Measurements from ENCODE around the gene CCDC80. TPM values are rescaled to one million over a fixed set of nuclear protein-coding genes. Genes with fewer than 3 reads are reported as not detected.
A peak's percentile ranks its signal among the peaks of the same experiment; 100 is the strongest.

The CCDC80 gene
- total RNA-seq, 4 donors from 2014 or later, result 6.4 to 55.3 (median 18.4) TPM

- 91% methylated on average over 2 of the region's 2 CpGs; no CpG with 5 or more reads in 1 of the 2 donors for WGBS, 2 donors (ENCODE audit: low coverage in 1 of 2)
These were observed 23.7 kb downstream of the CCDC80 start for GRCh38 chr3:112617285-112617684.

GRCh38 chr3:112615989-112616731 lies 24.8 kb downstream of the CCDC80 start:
- TF ChIP-seq POLR2A (IDR thresholded peaks at IDR 0.05) (no peak), EP300 (IDR thresholded peaks at IDR 0.05; ENCODE audit: low read depth) (no peak), POLR2AphosphoS5 (IDR thresholded peaks at IDR 0.05) (no peak), CTCF (IDR thresholded peaks at IDR 0.05) (no peak)
- 60 to 73% methylated on average over 5 to 7 of the region's 7 CpGs for WGBS, 2 donors (ENCODE audit: low coverage in 1 of 2)
- Histone ChIP-seq H3K4me3 (no peak overlapping the region), H3K36me3 (no peaks in the 10 kb centered on the region), H3K27ac (peak overlapping the region in 2 of 4 donors; percentile 10 to 11), H3K4me1 (no peaks in the 10 kb centered on the region), H3K9me3 (no peaks in the 10 kb centered on the region), H3K27me3 (no peaks in the 10 kb centered on the region)
- in situ Hi-C loops (cut with MboI; ENCODE audit: low pct_ligation_motif_present in 1 of 4, low pct_unique_long_range_greater_than_20kb in 1 of 4, low sequenced_read_pairs in 3 of 4), result no loop called here
- DNase-seq, result no peak
- intact Hi-C loops (cut with DNase I; ENCODE audit: low total_unique reads), result no loop called here

More at GRCh38 chr3:112617285-112617684, 23.7 kb downstream of the CCDC80 start:
- in situ Hi-C loops (cut with MboI; ENCODE audit: low pct_ligation_motif_present in 1 of 4, low pct_unique_long_range_greater_than_20kb in 1 of 4, low sequenced_read_pairs in 3 of 4), result no loop called here
- Histone ChIP-seq H3K4me1 (no peaks in the 10 kb centered on the region), H3K27ac (no peak overlapping the region), H3K9me3 (no peaks in the 10 kb centered on the region), H3K27me3 (no peaks in the 10 kb centered on the region), H3K36me3 (no peaks in the 10 kb centered on the region), H3K4me3 (no peak overlapping the region)
- TF ChIP-seq EP300 (IDR thresholded peaks at IDR 0.05; ENCODE audit: low read depth) (no peak), POLR2AphosphoS5 (IDR thresholded peaks at IDR 0.05) (no peak), POLR2A (IDR thresholded peaks at IDR 0.05) (no peak), CTCF (IDR thresholded peaks at IDR 0.05) (no peak)
- no peak for DNase-seq
- intact Hi-C loops (cut with DNase I; ENCODE audit: low total_unique reads), result no loop called here

GRCh38 chr3:112611752-112612515 lies 29.0 kb downstream of the CCDC80 start:
- no peak for DNase-seq
- no peaks in the 10 kb centered on the region for H3K36me3 ChIP-seq
- in situ Hi-C loops (cut with MboI; ENCODE audit: low pct_ligation_motif_present in 1 of 4, low pct_unique_long_range_greater_than_20kb in 1 of 4, low sequenced_read_pairs in 3 of 4), result no loop called here

More at GRCh38 chr3:112611752-112612515, 29.0 kb downstream of the CCDC80 start:
- 83% methylated on average over 5 of the region's 5 CpGs; no CpG with 5 or more reads in 1 of the 2 donors for WGBS, 2 donors (ENCODE audit: low coverage in 1 of 2)
- H3K4me3 ChIP-seq, result no peak overlapping the region
- no peak for TF ChIP-seq POLR2AphosphoS5 (IDR thresholded peaks at IDR 0.05)
- TF ChIP-seq POLR2A (IDR thresholded peaks at IDR 0.05), result no peak
- TF ChIP-seq EP300 (IDR thresholded peaks at IDR 0.05; ENCODE audit: low read depth), result no peak
- TF ChIP-seq CTCF (IDR thresholded peaks at IDR 0.05), result no peak
- H3K27ac ChIP-seq, result no peak overlapping the region
- H3K4me1 ChIP-seq, result no peaks in the 10 kb centered on the region
- intact Hi-C loops (cut with DNase I; ENCODE audit: low total_unique reads), result no loop called here
- no peaks in the 10 kb centered on the region for H3K9me3 ChIP-seq
- H3K27me3 ChIP-seq, result no peaks in the 10 kb centered on the region

Data from transverse colon (tissue), 4 donors.